Measurements from ENCODE around the gene ANO2. TPM values are rescaled to one million over a fixed set of nuclear protein-coding genes. Genes with fewer than 3 reads are reported as not detected.

Gene ANO2
- total RNA-seq (2014; rRNA removed; shearing (Covaris generic)) = 1.2 and 3.0 TPM in 2 replicates

GRCh38 chr12:5945071-5946008 lies at the start of gene ANO2:
ANO2 (minus strand) TSS chr12:5945259; CDS start chr12:5945217, 42 bp downstream.
- peak; percentile 64 for DNase-seq (ENCODE audit: low read depth)

- DNase-seq (ENCODE audit: low read depth) = no peak
These were observed 44.6 kb upstream of the ANO2 start for GRCh38 chr12:5989621-5990020.

GRCh38 chr12:5988659-5989116 lies 43.6 kb upstream of the ANO2 start:
- peak; percentile 85 for DNase-seq (ENCODE audit: low read depth)

GRCh38 chr12:5988088-5988487 lies 43.0 kb upstream of the ANO2 start:
- no peak for DNase-seq (ENCODE audit: low read depth)

GRCh38 chr12:5987573-5987972 lies 42.5 kb upstream of the ANO2 start:
- DNase-seq (ENCODE audit: low read depth) = no peak

- DNase-seq (ENCODE audit: low read depth) = no peak
These were observed 40.4 kb upstream of the ANO2 start for GRCh38 chr12:5985471-5985870.

GRCh38 chr12:5984873-5985272 lies 39.8 kb upstream of the ANO2 start:
- DNase-seq (ENCODE audit: low read depth) = no peak

GRCh38 chr12:5982106-5982505 lies 37.0 kb upstream of the ANO2 start:
- no peak for DNase-seq (ENCODE audit: low read depth)

- peak; percentile 13 for DNase-seq (ENCODE audit: low read depth)
These were observed 32.5 kb upstream of the ANO2 start for GRCh38 chr12:5977556-5977955.

GRCh38 chr12:5976711-5977110 lies 31.7 kb upstream of the ANO2 start:
- DNase-seq (ENCODE audit: low read depth) = no peak

- DNase-seq (ENCODE audit: low read depth) = no peak
These were observed 31.1 kb upstream of the ANO2 start for GRCh38 chr12:5976196-5976595.

GRCh38 chr12:5973461-5974115 lies 28.5 kb upstream of the ANO2 start:
- DNase-seq (ENCODE audit: low read depth) = no peak

GRCh38 chr12:5972387-5972786 lies 27.3 kb upstream of the ANO2 start:
- DNase-seq (ENCODE audit: low read depth) = no peak

GRCh38 chr12:5971194-5971850 lies 26.3 kb upstream of the ANO2 start:
- DNase-seq (ENCODE audit: low read depth) = no peak

GRCh38 chr12:5969974-5970690 lies 25.1 kb upstream of the ANO2 start:
- DNase-seq (ENCODE audit: low read depth) = peak; percentile 20

GRCh38 chr12:5969156-5969973 lies 24.3 kb upstream of the ANO2 start:
- no peak for DNase-seq (ENCODE audit: low read depth)

GRCh38 chr12:5967645-5968415 lies 22.8 kb upstream of the ANO2 start:
- DNase-seq (ENCODE audit: low read depth) = no peak

- no peak for DNase-seq (ENCODE audit: low read depth)
These were observed 21.5 kb upstream of the ANO2 start for GRCh38 chr12:5966486-5967095.

GRCh38 chr12:5965950-5966383 lies 20.9 kb upstream of the ANO2 start:
- DNase-seq (ENCODE audit: low read depth) = peak; percentile 72

Data from Daoy (cell line).